HepG2 (cell line): Measurements from ENCODE around the gene ALDH9A1. TPM values are rescaled to one million over a fixed set of nuclear protein-coding genes. Genes with fewer than 3 reads are reported as not detected.

Experiments used
- ATAC-seq: fragments of 200-7000 bp; cut with Tn5 transposase; 3 replicates; pipeline ENCODE4 v1.9.1; 2020; ENCODE audit warnings: mild to moderate bottlenecking, moderate library complexity
- BruUV-seq: library from RNA; stranded (reverse); fragments of 400-500 nt; replicated peaks from 2 replicates; lab custom pipeline; 2021; lab: Mats Ljungman, UMichigan
- CTCF ChIA-PET: fragments of 300-600 bp; formaldehyde crosslinking; extraction: SDS; loops from one replicate; lab custom pipeline; 2021; ENCODE audit warnings: low total read pairs, inconsistent platforms, low intra/inter-chr PET ratio; lab: Yijun Ruan, JAX
- POLR2A ChIA-PET: fragments of 350-600 bp; sonication (Branson Sonifier 250); formaldehyde crosslinking; loops from one replicate; lab custom pipeline; 2020; ENCODE audit warnings: antibody characterized with exemption, inconsistent platforms; lab: Yijun Ruan, JAX
- DNase-seq: peaks from one replicate; pipeline ENCODE4 v3.0.0-alpha.2; 2015; ENCODE audit warnings: low spot score
- FAIRE-seq: peaks from 3 replicates; lab custom pipeline; 2011; peaks lifted over from hg19 to GRCh38; lab: Jason Lieb, UNC
- H2AFZ ChIP-seq: one replicate; pipeline ENCODE4 v1.6.1; 2011; ENCODE audit warnings: low read length, inconsistent platforms
- H3K27ac ChIP-seq: fragments of 300-600 bp; 3 replicates; pipeline ENCODE4 v1.8.0; 2011; ENCODE audit warnings: mixed run types, mild to moderate bottlenecking, mixed read lengths, low read length, inconsistent platforms; ENCODE audit not compliant: insufficient read depth; ENCODE audit errors: extremely low read length
- H3K27me3 ChIP-seq, 2 experiments: fragments of 200-600 bp in 1 of 2; 2 replicates in 1 of 2; 3 replicates in 1 of 2; pipeline versions ENCODE4 v1.6.0 to v1.8.0; 2011; ENCODE audit warnings: low read length in 2 of 2, mild to moderate bottlenecking in 2 of 2, moderate library complexity in 2 of 2, inconsistent platforms in 1 of 2; ENCODE audit not compliant: insufficient read depth in 2 of 2, control insufficient read depth in 1 of 2
- H3K36me3 ChIP-seq, 2 experiments: fragments of 200-600 bp in 1 of 2; replicated peaks in 1 of 2; 2 replicates in 1 of 2; 3 replicates in 1 of 2; pipeline versions ENCODE4 v1.5.1 to v1.8.0; 2011; ENCODE audit warnings: low read length in 2 of 2, inconsistent platforms in 1 of 2; ENCODE audit not compliant: insufficient read depth in 2 of 2, control insufficient read depth in 1 of 2
- H3K4me1 ChIP-seq: 2 replicates; pipeline ENCODE4 v1.5.1; 2012; ENCODE audit warnings: low read length, inconsistent platforms; ENCODE audit not compliant: insufficient read depth
- H3K4me2 ChIP-seq: 2 replicates; pipeline ENCODE4 v1.6.0; 2011; ENCODE audit warnings: low read depth, low read length, inconsistent platforms
- H3K4me3 ChIP-seq, 3 experiments: fragments of 200-600 bp in 1 of 3; sonication (generic), shearing (Covaris generic) in 1 of 3; replicated peaks in 1 of 3; 2 replicates each; pipeline ENCODE4 v1.5.1; 2011 to 2016; ENCODE audit warnings: low read length in 3 of 3, inconsistent platforms in 2 of 3, low read depth in 2 of 3, mild to moderate bottlenecking in 2 of 3, control low read depth in 1 of 3, mixed read lengths in 1 of 3; ENCODE audit not compliant: insufficient read depth in 1 of 3
- H3K79me2 ChIP-seq: one replicate; pipeline ENCODE4 v1.6.1; 2011; ENCODE audit warnings: low read length, inconsistent platforms; ENCODE audit not compliant: insufficient read depth
- H3K9ac ChIP-seq: 2 replicates; pipeline ENCODE4 v1.6.0; 2011; ENCODE audit warnings: mild to moderate bottlenecking, low read depth, low read length, inconsistent platforms; ENCODE audit not compliant: insufficient read depth
- H3K9me3 ChIP-seq: 2 replicates; pipeline ENCODE4 v1.5.1; 2012; ENCODE audit warnings: mild to moderate bottlenecking, low read length
- H4K20me1 ChIP-seq: 2 replicates; pipeline ENCODE4 v1.6.0; 2011; ENCODE audit warnings: inconsistent platforms, mild to moderate bottlenecking, low read length, moderate library complexity; ENCODE audit not compliant: insufficient read depth
- CREB3 ChIP-seq: sonication (generic); formaldehyde crosslinking; IDR thresholded peaks from 2 replicates; pipeline ENCODE4 v1.5.0; 2020; ENCODE audit warnings: missing genetic modification reagents
- FOXK1 ChIP-seq: sonication (generic); formaldehyde crosslinking; IDR thresholded peaks from 2 replicates; pipeline ENCODE4 v1.4.0; 2020; ENCODE audit warnings: low read depth, missing genetic modification reagents, borderline replicate concordance
- IRF1 ChIP-seq: sonication (generic); formaldehyde crosslinking; IDR thresholded peaks from 2 replicates; pipeline ENCODE4 v1.4.0; 2020; ENCODE audit warnings: low read depth, mild to moderate bottlenecking, missing genetic modification reagents
- NKX3-1 ChIP-seq: sonication (generic); formaldehyde crosslinking; IDR thresholded peaks from 2 replicates; pipeline ENCODE4 v1.5.0; 2020; ENCODE audit warnings: missing genetic modification reagents
- SATB2 ChIP-seq: sonication (generic); formaldehyde crosslinking; IDR thresholded peaks from 2 replicates; pipeline ENCODE4 v1.5.0; 2020; ENCODE audit warnings: missing genetic modification reagents
- SCMH1 ChIP-seq: sonication (generic); formaldehyde crosslinking; IDR thresholded peaks from 2 replicates; pipeline ENCODE4 v1.9.0; 2021; ENCODE audit warnings: missing genetic modification reagents, mild to moderate bottlenecking, borderline replicate concordance
- SIN3A ChIP-seq: IDR thresholded peaks from 2 replicates; pipeline ENCODE4 v1.6.1; 2011; ENCODE audit warnings: low read depth, mild to moderate bottlenecking, control low read depth, low read length, borderline replicate concordance
- YEATS2 ChIP-seq: sonication (generic); formaldehyde crosslinking; IDR thresholded peaks from 2 replicates; pipeline ENCODE4 v1.4.0; 2020; ENCODE audit warnings: missing genetic modification reagents, borderline replicate concordance
- ZNF230 ChIP-seq: sonication (generic); formaldehyde crosslinking; IDR thresholded peaks from 2 replicates; pipeline ENCODE4 v1.4.0; 2020; ENCODE audit warnings: mild to moderate bottlenecking, missing genetic modification reagents
- ZNF354B ChIP-seq: sonication (generic); formaldehyde crosslinking; IDR thresholded peaks from 2 replicates; pipeline ENCODE4 v1.8.0; 2022; ENCODE audit warnings: mild to moderate bottlenecking, missing genetic modification reagents
- ZNF382 ChIP-seq: sonication (generic); formaldehyde crosslinking; IDR thresholded peaks from 2 replicates; pipeline ENCODE4 v1.5.0; 2020; ENCODE audit warnings: missing genetic modification reagents, mild to moderate bottlenecking, borderline replicate concordance
- ZNF441 ChIP-seq: sonication (generic); formaldehyde crosslinking; IDR thresholded peaks from 2 replicates; pipeline ENCODE4 v1.7.0; 2021; ENCODE audit warnings: missing genetic modification reagents, borderline replicate concordance
- ZNF546 ChIP-seq: sonication (generic); formaldehyde crosslinking; conservative IDR thresholded peaks from 2 replicates; pipeline ENCODE4 v1.8.1; 2023; ENCODE audit warnings: mild to moderate bottlenecking, missing genetic modification reagents
- ZNF629 ChIP-seq: sonication (generic); formaldehyde crosslinking; conservative IDR thresholded peaks from 2 replicates; pipeline ENCODE4 v1.5.0; 2020; ENCODE audit warnings: missing genetic modification reagents
- ZNF660 ChIP-seq: sonication (generic); formaldehyde crosslinking; IDR thresholded peaks from 2 replicates; pipeline ENCODE4 v1.5.1; 2020; ENCODE audit warnings: mild to moderate bottlenecking, low read depth, missing genetic modification reagents, borderline replicate concordance
- ZNF775 ChIP-seq: sonication (generic); formaldehyde crosslinking; IDR thresholded peaks from 2 replicates; pipeline ENCODE4 v1.4.0; 2020; ENCODE audit warnings: missing genetic modification reagents, mild to moderate bottlenecking, moderate library complexity, borderline replicate concordance
- ZSCAN20 ChIP-seq: sonication (generic); formaldehyde crosslinking; IDR thresholded peaks from 2 replicates; pipeline ENCODE4 v1.4.0; 2020; ENCODE audit warnings: missing genetic modification reagents, mild to moderate bottlenecking, borderline replicate concordance
- WGBS: methylation state at CpG from one replicate; pipeline ENCODE4 v1.1.6; 2017; ENCODE audit warnings: low lambda C conversion rate; 5-methylcytosine and 5-hydroxymethylcytosine counted together
- in situ Hi-C: cut with HindIII; loops from 2 replicates; pipeline ENCODE4 v1.10.0; 2017; ENCODE audit warnings: low pct_unique_long_range_greater_than_20kb; ENCODE audit not compliant: extremely low pct_ligation_motif_present
- intact Hi-C: fragments of 100-400 bp; cut with micrococcal nuclease; formaldehyde crosslinking; loops from one replicate; pipeline ENCODE4 v1.10.0; 2022; ENCODE audit not compliant: unreplicated experiment
- polyA plus RNA-seq, 8 experiments: library from polyadenylated mRNA; depleted of rRNA in 3 of 8; stranded (reverse) in 7 of 8; unstranded in 1 of 8; fragments of >200 nt; fragmentation: Illumina TruSeq in 4 of 8; extraction: Trizol in 4 of 8; gene quantifications; 2 replicates each; pipeline versions ENCODE4 v1.2.1 to v1.2.3, GENCODE V29; 2011 to 2016; ENCODE audit warnings: low read depth in 4 of 8, missing spikeins in 1 of 8, mixed read lengths in 1 of 8; ENCODE audit not compliant: insufficient read depth in 1 of 8
- total RNA-seq, 5 experiments: library from RNA; depleted of rRNA; stranded (reverse); fragments of >200 nt; fragmentation: Illumina TruSeq; extraction: Trizol; gene quantifications; 2 replicates each; pipeline ENCODE4 v1.2.3, GENCODE V29; 2016; ENCODE audit warnings: low read depth in 1 of 5
- TF ChIP-seq, protein P1 (sequence below): sonication (generic); formaldehyde crosslinking; IDR thresholded peaks from 2 replicates; pipeline ENCODE4 v1.8.0; 2022; ENCODE audit warnings: low read depth, missing genetic modification reagents
- TF ChIP-seq, protein P2 (sequence below): sonication (generic); formaldehyde crosslinking; IDR thresholded peaks from 2 replicates; pipeline ENCODE4 v1.8.0; 2022; ENCODE audit warnings: missing genetic modification reagents, low read depth, mild to moderate bottlenecking, borderline replicate concordance

The ALDH9A1 gene
- total and polyA plus RNA-seq, 2 of the 13 experiments (the other 11 are each of a cell fraction or from before 2014, with no cell fraction given) = 27.5 to 38.5 TPM

GRCh38 chr1:165738794-165739193, 40.4 kb upstream of the ALDH9A1 start:
- ChIA-PET POLR2A (interaction anchor here (1.4 kb wide), 1 partner anchor 30 kb away, joined by 4 read pairs; the partner anchor contains the start of gene TMCO1), CTCF (no interaction called here)
- H3K27ac ChIP-seq = no peak overlapping the region
- no peak overlapping the region for H3K9ac ChIP-seq
- H3K9me3 ChIP-seq = no peaks in the 10 kb centered on the region
- no peaks in the 10 kb centered on the region for H4K20me1 ChIP-seq
- no peaks in the 10 kb centered on the region for H3K27me3 ChIP-seq
- no peak overlapping the region for H3K4me3 ChIP-seq
- ATAC-seq (no peak), DNase-seq (no peak), FAIRE-seq (no peak)
- BruUV-seq = no TSS peak
- in situ Hi-C loops = no loop called here
- peaks cover 16% of the 10 kb centered on the region for H3K4me1 ChIP-seq
- intact Hi-C loops = no loop called here
- H3K4me2 ChIP-seq = no peak overlapping the region
- H2AFZ ChIP-seq = no peak overlapping the region
- 96% methylated on average over 1 of the region's 1 CpG for WGBS
- peaks cover 5 to 38% of the 10 kb centered on the region in 2 experiments; a peak in 4 of 5 replicates for H3K36me3 ChIP-seq
- no peaks in the 10 kb centered on the region for H3K79me2 ChIP-seq
- TF ChIP-seq SIN3A (no peak), CREB3 (CRISPR knock-in tag) (no peak), SCMH1 (CRISPR knock-in tag) (no peak), NKX3-1 (no peak), ZSCAN20 (no peak), ZNF775 (CRISPR knock-in tag) (no peak), ZNF660 (CRISPR knock-in tag) (no peak), ZNF546 (no peak), ZNF441 (CRISPR knock-in tag) (no peak), ZNF354B (no peak), FOXK1 (CRISPR knock-in tag) (no peak), ZNF382 (CRISPR knock-in tag) (no peak), IRF1 (CRISPR knock-in tag) (no peak), SATB2 (CRISPR knock-in tag) (no peak), ZNF230 (CRISPR knock-in tag) (no peak), ZNF629 (CRISPR knock-in tag) (no peak), YEATS2 (CRISPR knock-in tag) (no peak)
- TF ChIP-seq, protein P1, sequence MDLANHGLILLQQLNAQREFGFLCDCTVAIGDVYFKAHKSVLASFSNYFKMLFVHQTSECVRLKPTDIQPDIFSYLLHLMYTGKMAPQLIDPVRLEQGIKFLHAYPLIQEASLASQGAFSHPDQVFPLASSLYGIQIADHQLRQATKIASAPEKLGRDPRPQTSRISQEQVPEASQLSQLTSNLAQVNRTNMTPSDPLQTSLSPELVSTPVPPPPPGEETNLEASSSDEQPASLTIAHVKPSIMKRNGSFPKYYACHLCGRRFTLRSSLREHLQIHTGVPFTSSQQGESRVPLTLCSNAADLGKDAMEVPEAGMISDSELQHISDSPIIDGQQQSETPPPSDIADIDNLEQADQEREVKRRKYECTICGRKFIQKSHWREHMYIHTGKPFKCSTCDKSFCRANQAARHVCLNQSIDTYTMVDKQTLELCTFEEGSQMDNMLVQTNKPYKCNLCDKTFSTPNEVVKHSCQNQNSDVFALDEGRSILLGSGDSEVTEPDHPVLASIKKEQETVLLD (CRISPR knock-in tag) = no peak
- TF ChIP-seq, protein P2, sequence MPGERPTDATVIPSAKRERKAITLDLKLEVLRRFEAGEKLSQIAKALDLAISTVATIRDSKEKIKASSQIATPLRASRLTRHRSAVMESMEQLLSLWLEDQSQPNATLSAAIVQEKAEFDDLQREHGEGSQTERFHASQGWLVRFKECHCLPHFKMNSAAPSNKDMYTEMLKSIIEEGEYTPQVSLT (CRISPR knock-in tag) = no peak
